K562 treated with DMSO at 1 percent for 48 hours (cell line): ENCODE results near the gene FLYWCH1. TPM values are rescaled to one million over a fixed set of nuclear protein-coding genes. Genes with fewer than 3 reads are reported as not detected.

Source experiments
- total RNA-seq: library from RNA; unstranded; fragments of 300-600 nt; gene quantifications from 2 replicates; pipeline ENCODE4 v1.2.3, GENCODE V29; 2022; ENCODE audit warnings: low replicate concordance; ENCODE audit errors: extremely low read depth

Gene FLYWCH1, protein sequence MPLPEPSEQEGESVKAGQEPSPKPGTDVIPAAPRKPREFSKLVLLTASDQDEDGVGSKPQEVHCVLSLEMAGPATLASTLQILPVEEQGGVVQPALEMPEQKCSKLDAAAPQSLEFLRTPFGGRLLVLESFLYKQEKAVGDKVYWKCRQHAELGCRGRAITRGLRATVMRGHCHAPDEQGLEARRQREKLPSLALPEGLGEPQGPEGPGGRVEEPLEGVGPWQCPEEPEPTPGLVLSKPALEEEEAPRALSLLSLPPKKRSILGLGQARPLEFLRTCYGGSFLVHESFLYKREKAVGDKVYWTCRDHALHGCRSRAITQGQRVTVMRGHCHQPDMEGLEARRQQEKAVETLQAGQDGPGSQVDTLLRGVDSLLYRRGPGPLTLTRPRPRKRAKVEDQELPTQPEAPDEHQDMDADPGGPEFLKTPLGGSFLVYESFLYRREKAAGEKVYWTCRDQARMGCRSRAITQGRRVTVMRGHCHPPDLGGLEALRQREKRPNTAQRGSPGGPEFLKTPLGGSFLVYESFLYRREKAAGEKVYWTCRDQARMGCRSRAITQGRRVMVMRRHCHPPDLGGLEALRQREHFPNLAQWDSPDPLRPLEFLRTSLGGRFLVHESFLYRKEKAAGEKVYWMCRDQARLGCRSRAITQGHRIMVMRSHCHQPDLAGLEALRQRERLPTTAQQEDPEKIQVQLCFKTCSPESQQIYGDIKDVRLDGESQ
- total RNA-seq, result not detected in 2 replicates

DNA sequence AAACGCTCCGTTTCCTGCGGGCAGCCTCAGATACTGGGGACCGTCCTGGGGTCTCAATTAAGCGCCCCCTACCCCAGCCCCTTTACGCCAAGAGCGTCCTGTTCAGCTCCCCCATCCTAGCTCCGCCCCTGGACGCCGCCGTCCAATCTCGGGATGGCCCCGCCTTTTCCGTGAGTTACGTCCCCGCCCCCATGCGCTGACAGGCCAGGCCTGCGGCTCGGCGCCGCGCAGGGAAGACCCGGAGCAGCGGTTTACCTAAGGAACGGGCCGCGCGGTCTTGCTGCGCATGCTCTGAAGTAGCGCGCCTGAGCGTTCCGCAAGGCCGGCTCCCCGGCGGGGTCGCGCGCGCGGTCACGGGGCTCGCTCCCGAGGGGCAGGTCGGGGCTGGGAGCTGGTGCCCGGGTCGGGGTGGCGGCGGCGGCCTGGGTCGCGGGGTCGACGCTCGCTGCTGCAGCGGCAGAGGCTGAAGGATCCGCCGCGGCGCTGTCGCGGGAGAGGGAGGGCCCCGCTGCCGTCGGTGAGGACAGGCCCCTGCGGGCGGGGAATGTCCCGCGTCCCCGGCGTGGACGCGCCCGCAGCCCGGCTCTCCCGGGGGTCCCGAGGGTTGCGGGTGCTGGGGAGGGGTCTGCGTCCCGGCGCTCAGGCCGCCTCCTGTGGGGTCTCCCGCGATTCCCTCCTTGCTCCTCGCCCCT lies at the start of gene FLYWCH1:
FLYWCH1 (plus strand) TSS at position 294 of the 692 bp plus-strand sequence. CDS start 17,755 bp downstream, outside the sequence.

GRCh38 chr16:2882650-2883457 lies 28.9 kb upstream of the FLYWCH1 start, which contains the start of gene FLYWCH2:
Gene FLYWCH2 (plus strand): TSS chr16:2883215. CDS start chr16:2896450, 13,235 bp downstream.

GRCh38 chr16:2963723-2964474 lies 52.2 kb downstream of the FLYWCH1 start, which contains the start of gene KREMEN2:
Gene KREMEN2 (plus strand): TSS chr16:2964275. CDS start chr16:2964521, 246 bp downstream.

GRCh38 chr16:2968738-2969544 lies 57.2 kb downstream of the FLYWCH1 start, which contains the start of gene PAQR4:
Gene PAQR4 (plus strand): TSS chr16:2969348. CDS start chr16:2969675, 327 bp downstream.

GRCh38 chr16:2980227-2981176 lies 68.8 kb downstream of the FLYWCH1 start, which contains the start of gene PKMYT1:
Gene PKMYT1 (minus strand): TSS chr16:2980446. CDS start chr16:2979657, 789 bp downstream.

Other genes starting within 250 kb of the FLYWCH1 start
- gene KCTD5, start 229.4 kb upstream of the FLYWCH1 start, total RNA-seq, result not detected in 2 replicates
- not detected in 2 replicates for gene PRSS27, start 191.7 kb upstream of the FLYWCH1 start, total RNA-seq
- 132 TPM in 1 of 2 replicates, not detected in the other for gene SRRM2, start 159.3 kb upstream of the FLYWCH1 start, total RNA-seq
- gene ELOB, start 134.7 kb upstream of the FLYWCH1 start, total RNA-seq, result not detected in 2 replicates
- gene PRSS33, start 124.4 kb upstream of the FLYWCH1 start, total RNA-seq, result not detected in 2 replicates
- gene PRSS41, start 113.5 kb upstream of the FLYWCH1 start, total RNA-seq, result not detected in 2 replicates
- not detected in 2 replicates for gene PRSS21, start 94.7 kb upstream of the FLYWCH1 start, total RNA-seq
- not detected in 2 replicates for gene ZG16B, start 81.6 kb upstream of the FLYWCH1 start, total RNA-seq
- not detected in 2 replicates for gene PRSS22, start 53.8 kb upstream of the FLYWCH1 start, total RNA-seq
- gene FLYWCH2, start 28.7 kb upstream of the FLYWCH1 start, total RNA-seq, result not detected in 2 replicates
- gene KREMEN2, start 52.3 kb downstream of the FLYWCH1 start, total RNA-seq, result not detected in 2 replicates
- not detected in 2 replicates for gene PAQR4, start 57.4 kb downstream of the FLYWCH1 start, total RNA-seq
- not detected in 2 replicates for gene PKMYT1, start 68.5 kb downstream of the FLYWCH1 start, total RNA-seq
- gene CLDN9, start 101.0 kb downstream of the FLYWCH1 start, total RNA-seq, result not detected in 2 replicates
- gene CLDN6, start 106.3 kb downstream of the FLYWCH1 start, total RNA-seq, result not detected in 2 replicates
- not detected in 2 replicates for gene TNFRSF12A, start 108.4 kb downstream of the FLYWCH1 start, total RNA-seq
- not detected in 2 replicates for gene HCFC1R1, start 112.0 kb downstream of the FLYWCH1 start, total RNA-seq
- not detected in 2 replicates for gene THOC6, start 112.1 kb downstream of the FLYWCH1 start, total RNA-seq
- not detected in 2 replicates for gene BICDL2, start 125.0 kb downstream of the FLYWCH1 start, total RNA-seq
- not detected in 2 replicates for gene MMP25, start 134.6 kb downstream of the FLYWCH1 start, total RNA-seq
- not detected in 2 replicates for gene IL32, start 153.7 kb downstream of the FLYWCH1 start, total RNA-seq
- gene ZSCAN10, start 187.4 kb downstream of the FLYWCH1 start, total RNA-seq, result not detected in 2 replicates
- not detected in 2 replicates for gene ZNF205, start 200.7 kb downstream of the FLYWCH1 start, total RNA-seq
- not detected in 2 replicates for gene ZNF213, start 223.1 kb downstream of the FLYWCH1 start, total RNA-seq